SK-N-MC (cell line): ENCODE results near the gene MZF1.

Experiments
- EZH2 ChIP-seq: fragments of 200-600 bp; sonication (generic); IDR thresholded peaks from one replicate; pipeline ENCODE4 v1.6.1; 2017; ENCODE audit warnings: antibody characterized with exemption
- POLR2AphosphoS5 ChIP-seq: IDR thresholded peaks from 2 replicates; pipeline ENCODE4 v1.6.1; 2012; ENCODE audit warnings: mild to moderate bottlenecking, low read depth, low read length, borderline replicate concordance

DNA sequence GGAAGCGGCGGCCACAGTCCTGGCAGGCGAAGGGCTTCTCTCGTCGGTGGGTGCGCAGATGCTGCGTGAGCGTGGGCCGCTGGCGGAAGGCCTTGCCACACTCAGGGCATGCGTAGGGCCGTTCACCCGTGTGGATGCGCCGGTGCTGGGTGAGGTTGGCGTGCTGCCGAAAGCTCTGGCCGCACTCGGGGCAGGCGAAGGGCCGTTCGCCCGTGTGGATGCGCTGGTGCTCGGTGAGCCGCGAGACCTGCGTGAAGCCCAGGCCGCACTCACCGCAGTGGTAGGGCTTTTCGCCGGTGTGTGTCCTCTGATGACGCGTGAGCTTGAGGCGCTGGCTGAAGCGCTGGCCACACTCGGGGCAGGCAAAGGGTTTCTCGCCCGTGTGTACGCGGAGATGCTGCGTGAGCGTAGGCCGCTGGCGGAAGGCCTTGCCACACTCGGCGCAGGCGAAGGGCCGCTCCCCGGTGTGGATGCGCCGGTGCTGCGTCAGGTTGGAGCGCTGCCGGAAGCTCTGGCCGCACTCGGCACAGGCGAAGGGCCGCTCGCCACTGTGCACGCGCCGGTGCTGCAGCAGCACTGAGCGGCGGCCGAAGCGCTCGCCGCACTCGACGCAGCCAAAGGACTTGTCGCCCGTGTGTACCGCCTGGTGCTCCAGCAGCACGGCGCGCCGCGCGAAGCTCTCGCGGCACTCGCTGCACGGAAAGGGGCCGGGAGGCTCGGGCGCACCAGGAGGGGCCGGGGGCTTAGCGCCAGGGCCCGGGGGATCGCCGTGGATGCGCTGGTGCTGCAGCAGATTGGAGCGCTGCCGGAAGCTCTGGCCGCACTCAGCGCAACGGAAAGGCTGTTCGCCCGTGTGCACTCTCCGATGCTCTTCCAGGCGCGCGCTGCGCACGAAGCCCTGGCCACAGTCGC is 10.8 kb downstream of the MZF1 start:
- TF ChIP-seq EZH2 (no peak), POLR2AphosphoS5 (no peak; the same call in 1 of the 2 replicates)
